NT2/D1 (cell line): ENCODE measurements around the gene SMPX.
"Not testable (repeated sequence)": the region's sequence is repeated elsewhere in the genome, so short reads cannot be mapped to it uniquely, and the experiment has no call there.

Experiments
- DNase-seq: peaks from one replicate; pipeline ENCODE4 v3.0.0-alpha.2; 2011; ENCODE audit warnings: low read depth, low spot score
- H3K27me3 ChIP-seq: 2 replicates; pipeline ENCODE4 v1.6.0; 2011; ENCODE audit warnings: mild to moderate bottlenecking; ENCODE audit not compliant: insufficient read length, insufficient read depth
- H3K36me3 ChIP-seq: 2 replicates; pipeline ENCODE4 v1.6.1; 2011; ENCODE audit warnings: mild to moderate bottlenecking, low read length, mixed read lengths; ENCODE audit not compliant: insufficient read depth, insufficient read length
- H3K4me1 ChIP-seq: 2 replicates; pipeline ENCODE4 v1.5.1; 2011; ENCODE audit not compliant: insufficient read depth, insufficient read length
- H3K4me3 ChIP-seq: 2 replicates; pipeline ENCODE4 v1.5.1; 2011; ENCODE audit warnings: low read depth; ENCODE audit not compliant: insufficient read length
- H3K9ac ChIP-seq: 2 replicates; pipeline ENCODE4 v1.6.0; 2011; ENCODE audit warnings: low read depth; ENCODE audit not compliant: insufficient read length
- H3K9me3 ChIP-seq: 2 replicates; pipeline ENCODE4 v1.5.1; 2011; ENCODE audit warnings: mild to moderate bottlenecking, low read length; ENCODE audit not compliant: insufficient read depth
- SUZ12 ChIP-seq: IDR thresholded peaks from 2 replicates; pipeline ENCODE4 v1.6.1; 2011; ENCODE audit not compliant: insufficient read length, insufficient read depth; ENCODE audit errors: extremely low read depth
- YY1 ChIP-seq: IDR thresholded peaks from 2 replicates; pipeline ENCODE4 v1.6.1; 2011; ENCODE audit not compliant: insufficient read length, insufficient read depth
- ZNF274 ChIP-seq: IDR thresholded peaks from 2 replicates; pipeline ENCODE4 v1.6.1; 2011; ENCODE audit warnings: mild to moderate bottlenecking, low read depth, low read length

SMPX gene

GRCh38 chrX:21781976-21782375 lies 24.1 kb upstream of the SMPX start:
- H3K36me3 ChIP-seq, result no peaks in the 10 kb centered on the region
- DNase-seq, result no peak
- TF ChIP-seq YY1, result no peak
- no peak for TF ChIP-seq SUZ12
- TF ChIP-seq ZNF274, result no peak

GRCh38 chrX:21781525-21781924 lies 23.6 kb upstream of the SMPX start:
- Histone ChIP-seq H3K27me3 (no peaks in the 10 kb centered on the region), H3K4me1 (no peaks in the 10 kb centered on the region), H3K36me3 (no peaks in the 10 kb centered on the region), H3K4me3 (no peak overlapping the region), H3K9me3 (no peaks in the 10 kb centered on the region), H3K9ac (no peak overlapping the region)
- TF ChIP-seq ZNF274 (no peak), YY1 (no peak), SUZ12 (no peak)
- DNase-seq, result no peak

More at GRCh38 chrX:21781976-21782375, 24.1 kb upstream of the SMPX start:
- Histone ChIP-seq H3K9ac (no peak overlapping the region), H3K27me3 (no peaks in the 10 kb centered on the region), H3K4me1 (no peaks in the 10 kb centered on the region), H3K9me3 (no peaks in the 10 kb centered on the region), H3K4me3 (no peak overlapping the region)

- Histone ChIP-seq H3K36me3 (no peaks in the 10 kb centered on the region), H3K9me3 (no peaks in the 10 kb centered on the region)
These were observed 21.2 kb upstream of the SMPX start for GRCh38 chrX:21779095-21779494.

GRCh38 chrX:21778236-21778635 lies 20.3 kb upstream of the SMPX start:
- H3K27me3 ChIP-seq, result no peaks in the 10 kb centered on the region
- H3K9me3 ChIP-seq, result no peaks in the 10 kb centered on the region
- H3K36me3 ChIP-seq, result no peaks in the 10 kb centered on the region
- TF ChIP-seq ZNF274, result no peak
- no peak for TF ChIP-seq YY1
- no peak for TF ChIP-seq SUZ12
- no peaks in the 10 kb centered on the region for H3K4me1 ChIP-seq
- no peak overlapping the region for H3K4me3 ChIP-seq
- peak; percentile 9 for DNase-seq
- no peak overlapping the region for H3K9ac ChIP-seq

More at GRCh38 chrX:21779095-21779494, 21.2 kb upstream of the SMPX start:
- DNase-seq, result no peak
- Histone ChIP-seq H3K4me1 (no peaks in the 10 kb centered on the region), H3K9ac (no peak overlapping the region), H3K27me3 (no peaks in the 10 kb centered on the region), H3K4me3 (no peak overlapping the region)
- TF ChIP-seq ZNF274, result no peak
- TF ChIP-seq SUZ12, result no peak
- TF ChIP-seq YY1, result no peak

GRCh38 chrX:21775128-21775527 lies 17.2 kb upstream of the SMPX start:
- not testable (repeated sequence) for H3K36me3 ChIP-seq, H3K27me3 ChIP-seq, H3K9me3 ChIP-seq, H3K4me3 ChIP-seq, H3K9ac ChIP-seq, H3K4me1 ChIP-seq, DNase-seq

GRCh38 chrX:21773036-21773435 lies 15.1 kb upstream of the SMPX start:
- not testable (repeated sequence) for DNase-seq, H3K4me1 ChIP-seq, H3K4me3 ChIP-seq, H3K27me3 ChIP-seq, H3K9me3 ChIP-seq, H3K36me3 ChIP-seq, H3K9ac ChIP-seq

- Histone ChIP-seq H3K4me3 (peak overlapping the region; percentile 22), H3K4me1 (no peaks in the 10 kb centered on the region), H3K9ac (peak overlapping the region; percentile 51), H3K9me3 (no peaks in the 10 kb centered on the region), H3K27me3 (no peaks in the 10 kb centered on the region), H3K36me3 (no peaks in the 10 kb centered on the region)
- TF ChIP-seq ZNF274 (no peak), YY1 (no peak), SUZ12 (no peak)
- no peak for DNase-seq
These were observed 12.9 kb upstream of the SMPX start for GRCh38 chrX:21770631-21771321.

- no peak for DNase-seq
- no peak for TF ChIP-seq ZNF274
- TF ChIP-seq YY1, result no peak
- TF ChIP-seq SUZ12, result no peak
- Histone ChIP-seq H3K27me3 (no peaks in the 10 kb centered on the region), H3K4me1 (no peaks in the 10 kb centered on the region), H3K9ac (no peak overlapping the region), H3K4me3 (no peak overlapping the region), H3K9me3 (no peaks in the 10 kb centered on the region), H3K36me3 (no peaks in the 10 kb centered on the region)
These were observed 8.2 kb upstream of the SMPX start for GRCh38 chrX:21766101-21766500.
